GM23338 (cell line): Measurements from ENCODE around the gene EIF2AK3. TPM values are rescaled to one million over a fixed set of nuclear protein-coding genes. Genes with fewer than 3 reads are reported as not detected.

ENCODE experiments used
- ATAC-seq: fragments of 200-7000 bp; cut with Tn5 transposase; 3 replicates; pipeline ENCODE4 v1.9.1; 2020
- DNase-seq: peaks from one replicate; pipeline ENCODE4 v3.0.0-alpha.2; 2015; ENCODE audit warnings: low spot score
- H2AFZ ChIP-seq: fragments of 200-600 bp; sonication (generic); 2 replicates; pipeline ENCODE4 v1.8.0; 2016; ENCODE audit warnings: antibody characterized with exemption, mild to moderate bottlenecking, moderate library complexity
- H3F3A ChIP-seq: fragments of 200-600 bp; sonication (generic); replicated peaks from 2 replicates; pipeline ENCODE4 v1.8.0; 2017; ENCODE audit warnings: antibody characterized with exemption, mixed run types, low read depth
- H3K27ac ChIP-seq: fragments of 200-600 bp; sonication (generic); 2 replicates; pipeline ENCODE4 v1.6.1; 2016; ENCODE audit warnings: low read depth
- H3K27me3 ChIP-seq: fragments of 200-600 bp; sonication (generic); 2 replicates; pipeline ENCODE4 v1.8.0; 2016; ENCODE audit warnings: mild to moderate bottlenecking, mixed run types, moderate library complexity; ENCODE audit not compliant: insufficient read depth
- H3K36me3 ChIP-seq: fragments of 200-600 bp; sonication (generic); 2 replicates; pipeline ENCODE4 v1.8.0; 2016; ENCODE audit warnings: mild to moderate bottlenecking; ENCODE audit not compliant: insufficient read depth
- H3K4me1 ChIP-seq: fragments of 200-600 bp; sonication (generic); 2 replicates; pipeline ENCODE4 v1.8.0; 2016; ENCODE audit warnings: mild to moderate bottlenecking, moderate library complexity; ENCODE audit not compliant: insufficient read depth
- H3K4me2 ChIP-seq: fragments of 200-600 bp; sonication (generic); 2 replicates; pipeline ENCODE4 v1.7.1; 2017; ENCODE audit warnings: mixed run types
- H3K4me3 ChIP-seq: fragments of 200-600 bp; sonication (generic); 2 replicates; pipeline ENCODE4 v1.6.1; 2016; ENCODE audit warnings: mixed run types
- H3K79me2 ChIP-seq: fragments of 200-600 bp; sonication (generic); replicated peaks from 2 replicates; pipeline ENCODE4 v1.8.0; 2017; ENCODE audit warnings: mild to moderate bottlenecking; ENCODE audit not compliant: insufficient read depth
- H3K9me2 ChIP-seq: fragments of 200-600 bp; sonication (generic); 2 replicates; pipeline ENCODE4 v1.8.0; 2017; ENCODE audit not compliant: insufficient read depth
- H4K20me1 ChIP-seq: fragments of 200-600 bp; sonication (generic); replicated peaks from 2 replicates; pipeline ENCODE4 v1.8.0; 2017; ENCODE audit warnings: mild to moderate bottlenecking; ENCODE audit not compliant: insufficient read depth
- H3K27ac Mint-ChIP-seq: 2 replicates; pipeline ENCODE4 v1.8.0; 2020; ENCODE audit warnings: inconsistent platforms, mild to moderate bottlenecking, moderate library complexity, mixed read lengths
- H3K27me3 Mint-ChIP-seq: 3 replicates; pipeline ENCODE4 v1.8.0; 2022; ENCODE audit warnings: low read depth, mild to moderate bottlenecking, moderate library complexity, mixed read lengths, inconsistent platforms; ENCODE audit not compliant: insufficient read depth, poor library complexity
- H3K36me3 Mint-ChIP-seq: 3 replicates; pipeline ENCODE4 v1.8.0; 2021; ENCODE audit warnings: low read depth, mild to moderate bottlenecking, inconsistent platforms, moderate library complexity, mixed read lengths
- H3K4me1 Mint-ChIP-seq: 3 replicates; pipeline ENCODE4 v1.8.0; 2020; ENCODE audit warnings: mild to moderate bottlenecking, inconsistent platforms, mixed read lengths
- H3K4me3 Mint-ChIP-seq: 3 replicates; pipeline ENCODE4 v1.8.0; 2021; ENCODE audit warnings: moderate library complexity, mild to moderate bottlenecking, inconsistent platforms, mixed read lengths
- H3K9me3 Mint-ChIP-seq: 3 replicates; pipeline ENCODE4 v1.8.0; 2020; ENCODE audit warnings: moderate library complexity, mild to moderate bottlenecking, inconsistent platforms, mixed read lengths
- ETS1 ChIP-seq: IDR thresholded peaks from 2 replicates; pipeline ENCODE4 v1.6.1; 2016; ENCODE audit warnings: antibody characterized with exemption
- EZH2 ChIP-seq: fragments of 200-600 bp; sonication (generic); IDR thresholded peaks from one replicate; pipeline ENCODE4 v1.8.0; 2017; ENCODE audit warnings: antibody characterized with exemption, mild to moderate bottlenecking, low read depth; ENCODE audit not compliant: unreplicated experiment
- EZH2phosphoT487 ChIP-seq: fragments of 200-600 bp; sonication (generic); IDR thresholded peaks from one replicate; pipeline ENCODE4 v1.8.1; 2018; ENCODE audit warnings: antibody characterized with exemption; ENCODE audit not compliant: unreplicated experiment
- NANOG ChIP-seq: IDR thresholded peaks from 2 replicates; pipeline ENCODE4 v1.6.1; 2016; ENCODE audit warnings: antibody characterized with exemption, borderline replicate concordance
- POLR2AphosphoS5 ChIP-seq: IDR thresholded peaks from 2 replicates; pipeline ENCODE4 v1.6.1; 2016; ENCODE audit warnings: antibody characterized with exemption, low read depth
- STAT1 ChIP-seq: IDR thresholded peaks from one replicate; pipeline ENCODE4 v1.6.1; 2016; ENCODE audit warnings: antibody characterized with exemption; ENCODE audit not compliant: unreplicated experiment
- ZNF331 ChIP-seq: fragments of 250-450 bp; sonication (Bioruptor Pico); IDR thresholded peaks from 2 replicates; pipeline ENCODE4 v1.5.0; 2020; ENCODE audit warnings: low read depth, mild to moderate bottlenecking, moderate library complexity
- polyA plus RNA-seq: library from polyadenylated mRNA; unstranded; fragments of >200 nt; fragmentation: Nextera tagmentation; extraction: Ambion mirVana; gene quantifications from 2 replicates; pipeline ENCODE4 v1.2.1, GENCODE V29; 2016
- total RNA-seq: library from RNA; depleted of rRNA; stranded (reverse); fragments of >200 nt; shearing (Covaris generic); gene quantifications from 2 replicates; pipeline ENCODE4 v1.2.3, GENCODE V29; 2014
- TF ChIP-seq, protein P1 (sequence below): fragments of 250-450 bp; sonication (Bioruptor Pico); IDR thresholded peaks from 2 replicates; pipeline ENCODE4 v1.5.0; 2020; ENCODE audit warnings: mild to moderate bottlenecking, moderate library complexity
- TF ChIP-seq, protein P2 (sequence below): IDR thresholded peaks from one replicate; pipeline ENCODE4 v1.6.1; 2018; ENCODE audit warnings: antibody characterized with exemption; ENCODE audit not compliant: unreplicated experiment
- TF ChIP-seq, protein P3 (sequence below), 2 experiments: fragments of 200-600 bp in 1 of 2; sonication (generic) in 1 of 2; conservative IDR thresholded peaks; 2 replicates each; pipeline versions ENCODE4 v1.5.1 to v1.6.1; 2016 to 2017; ENCODE audit warnings: antibody characterized with exemption in 2 of 2, low read depth in 2 of 2, mild to moderate bottlenecking in 2 of 2, moderate library complexity in 1 of 2

Gene EIF2AK3
- total and polyA plus RNA-seq, 2 experiments from 2014 or later, result 5.9 to 24.2 TPM

GRCh38 chr2:88563129-88563528 is 64.1 kb downstream of the EIF2AK3 start:
- Histone ChIP-seq H3K4me1 (peaks cover 18% of the 10 kb centered on the region), H3K27ac (no peak overlapping the region), H3K4me3 (no peak overlapping the region), H2AFZ (no peak overlapping the region), H3F3A (no peaks in the 10 kb centered on the region), H4K20me1 (0 out of 2 replicates have a peak, but pooled peaks cover 3% of the 10 kb centered on the region), H3K4me2 (peak overlapping the region; percentile 28), H3K79me2 (no peaks in the 10 kb centered on the region), H3K9me2 (no peaks in the 10 kb centered on the region), H3K36me3 (peaks cover 1% of the 10 kb centered on the region), H3K27me3 (no peaks in the 10 kb centered on the region)
- DNase-seq, result no peak
- Mint-ChIP-seq H3K4me3 (no peak overlapping the region), H3K4me1 (peaks cover 26% of the 10 kb centered on the region), H3K27ac (peak overlapping the region; percentile 51; the same call in 1 of the 2 replicates), H3K27me3 (no peaks in the 10 kb centered on the region), H3K9me3 (no peaks in the 10 kb centered on the region), H3K36me3 (peaks cover 19% of the 10 kb centered on the region)
- TF ChIP-seq, protein P1, sequence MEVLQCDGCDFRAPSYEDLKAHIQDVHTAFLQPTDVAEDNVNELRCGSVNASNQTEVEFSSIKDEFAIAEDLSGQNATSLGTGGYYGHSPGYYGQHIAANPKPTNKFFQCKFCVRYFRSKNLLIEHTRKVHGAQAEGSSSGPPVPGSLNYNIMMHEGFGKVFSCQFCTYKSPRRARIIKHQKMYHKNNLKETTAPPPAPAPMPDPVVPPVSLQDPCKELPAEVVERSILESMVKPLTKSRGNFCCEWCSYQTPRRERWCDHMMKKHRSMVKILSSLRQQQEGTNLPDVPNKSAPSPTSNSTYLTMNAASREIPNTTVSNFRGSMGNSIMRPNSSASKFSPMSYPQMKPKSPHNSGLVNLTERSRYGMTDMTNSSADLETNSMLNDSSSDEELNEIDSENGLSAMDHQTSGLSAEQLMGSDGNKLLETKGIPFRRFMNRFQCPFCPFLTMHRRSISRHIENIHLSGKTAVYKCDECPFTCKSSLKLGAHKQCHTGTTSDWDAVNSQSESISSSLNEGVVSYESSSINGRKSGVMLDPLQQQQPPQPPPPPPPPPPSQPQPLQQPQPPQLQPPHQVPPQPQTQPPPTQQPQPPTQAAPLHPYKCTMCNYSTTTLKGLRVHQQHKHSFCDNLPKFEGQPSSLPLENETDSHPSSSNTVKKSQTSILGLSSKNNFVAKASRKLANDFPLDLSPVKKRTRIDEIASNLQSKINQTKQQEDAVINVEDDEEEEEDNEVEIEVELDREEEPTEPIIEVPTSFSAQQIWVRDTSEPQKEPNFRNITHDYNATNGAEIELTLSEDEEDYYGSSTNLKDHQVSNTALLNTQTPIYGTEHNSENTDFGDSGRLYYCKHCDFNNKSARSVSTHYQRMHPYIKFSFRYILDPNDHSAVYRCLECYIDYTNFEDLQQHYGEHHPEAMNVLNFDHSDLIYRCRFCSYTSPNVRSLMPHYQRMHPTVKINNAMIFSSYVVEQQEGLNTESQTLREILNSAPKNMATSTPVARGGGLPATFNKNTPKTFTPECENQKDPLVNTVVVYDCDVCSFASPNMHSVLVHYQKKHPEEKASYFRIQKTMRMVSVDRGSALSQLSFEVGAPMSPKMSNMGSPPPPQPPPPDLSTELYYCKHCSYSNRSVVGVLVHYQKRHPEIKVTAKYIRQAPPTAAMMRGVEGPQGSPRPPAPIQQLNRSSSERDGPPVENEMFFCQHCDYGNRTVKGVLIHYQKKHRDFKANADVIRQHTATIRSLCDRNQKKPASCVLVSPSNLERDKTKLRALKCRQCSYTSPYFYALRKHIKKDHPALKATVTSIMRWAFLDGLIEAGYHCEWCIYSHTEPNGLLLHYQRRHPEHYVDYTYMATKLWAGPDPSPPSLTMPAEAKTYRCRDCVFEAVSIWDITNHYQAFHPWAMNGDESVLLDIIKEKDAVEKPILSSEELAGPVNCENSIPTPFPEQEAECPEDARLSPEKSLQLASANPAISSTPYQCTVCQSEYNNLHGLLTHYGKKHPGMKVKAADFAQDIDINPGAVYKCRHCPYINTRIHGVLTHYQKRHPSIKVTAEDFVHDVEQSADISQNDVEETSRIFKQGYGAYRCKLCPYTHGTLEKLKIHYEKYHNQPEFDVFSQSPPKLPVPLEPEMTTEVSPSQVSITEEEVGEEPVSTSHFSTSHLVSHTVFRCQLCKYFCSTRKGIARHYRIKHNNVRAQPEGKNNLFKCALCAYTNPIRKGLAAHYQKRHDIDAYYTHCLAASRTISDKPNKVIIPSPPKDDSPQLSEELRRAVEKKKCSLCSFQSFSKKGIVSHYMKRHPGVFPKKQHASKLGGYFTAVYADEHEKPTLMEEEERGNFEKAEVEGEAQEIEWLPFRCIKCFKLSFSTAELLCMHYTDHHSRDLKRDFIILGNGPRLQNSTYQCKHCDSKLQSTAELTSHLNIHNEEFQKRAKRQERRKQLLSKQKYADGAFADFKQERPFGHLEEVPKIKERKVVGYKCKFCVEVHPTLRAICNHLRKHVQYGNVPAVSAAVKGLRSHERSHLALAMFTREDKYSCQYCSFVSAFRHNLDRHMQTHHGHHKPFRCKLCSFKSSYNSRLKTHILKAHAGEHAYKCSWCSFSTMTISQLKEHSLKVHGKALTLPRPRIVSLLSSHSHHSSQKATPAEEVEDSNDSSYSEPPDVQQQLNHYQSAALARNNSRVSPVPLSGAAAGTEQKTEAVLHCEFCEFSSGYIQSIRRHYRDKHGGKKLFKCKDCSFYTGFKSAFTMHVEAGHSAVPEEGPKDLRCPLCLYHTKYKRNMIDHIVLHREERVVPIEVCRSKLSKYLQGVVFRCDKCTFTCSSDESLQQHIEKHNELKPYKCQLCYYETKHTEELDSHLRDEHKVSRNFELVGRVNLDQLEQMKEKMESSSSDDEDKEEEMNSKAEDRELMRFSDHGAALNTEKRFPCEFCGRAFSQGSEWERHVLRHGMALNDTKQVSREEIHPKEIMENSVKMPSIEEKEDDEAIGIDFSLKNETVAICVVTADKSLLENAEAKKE (CRISPR knock-in tag), result no peak
- no peak for TF ChIP-seq EZH2phosphoT487
- TF ChIP-seq, protein P2, sequence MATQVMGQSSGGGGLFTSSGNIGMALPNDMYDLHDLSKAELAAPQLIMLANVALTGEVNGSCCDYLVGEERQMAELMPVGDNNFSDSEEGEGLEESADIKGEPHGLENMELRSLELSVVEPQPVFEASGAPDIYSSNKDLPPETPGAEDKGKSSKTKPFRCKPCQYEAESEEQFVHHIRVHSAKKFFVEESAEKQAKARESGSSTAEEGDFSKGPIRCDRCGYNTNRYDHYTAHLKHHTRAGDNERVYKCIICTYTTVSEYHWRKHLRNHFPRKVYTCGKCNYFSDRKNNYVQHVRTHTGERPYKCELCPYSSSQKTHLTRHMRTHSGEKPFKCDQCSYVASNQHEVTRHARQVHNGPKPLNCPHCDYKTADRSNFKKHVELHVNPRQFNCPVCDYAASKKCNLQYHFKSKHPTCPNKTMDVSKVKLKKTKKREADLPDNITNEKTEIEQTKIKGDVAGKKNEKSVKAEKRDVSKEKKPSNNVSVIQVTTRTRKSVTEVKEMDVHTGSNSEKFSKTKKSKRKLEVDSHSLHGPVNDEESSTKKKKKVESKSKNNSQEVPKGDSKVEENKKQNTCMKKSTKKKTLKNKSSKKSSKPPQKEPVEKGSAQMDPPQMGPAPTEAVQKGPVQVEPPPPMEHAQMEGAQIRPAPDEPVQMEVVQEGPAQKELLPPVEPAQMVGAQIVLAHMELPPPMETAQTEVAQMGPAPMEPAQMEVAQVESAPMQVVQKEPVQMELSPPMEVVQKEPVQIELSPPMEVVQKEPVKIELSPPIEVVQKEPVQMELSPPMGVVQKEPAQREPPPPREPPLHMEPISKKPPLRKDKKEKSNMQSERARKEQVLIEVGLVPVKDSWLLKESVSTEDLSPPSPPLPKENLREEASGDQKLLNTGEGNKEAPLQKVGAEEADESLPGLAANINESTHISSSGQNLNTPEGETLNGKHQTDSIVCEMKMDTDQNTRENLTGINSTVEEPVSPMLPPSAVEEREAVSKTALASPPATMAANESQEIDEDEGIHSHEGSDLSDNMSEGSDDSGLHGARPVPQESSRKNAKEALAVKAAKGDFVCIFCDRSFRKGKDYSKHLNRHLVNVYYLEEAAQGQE, result no peak
- TF ChIP-seq POLR2AphosphoS5, result no peak
- TF ChIP-seq ETS1, result no peak
- no peak for TF ChIP-seq ZNF331 (CRISPR knock-in tag)
- TF ChIP-seq, protein P3, sequence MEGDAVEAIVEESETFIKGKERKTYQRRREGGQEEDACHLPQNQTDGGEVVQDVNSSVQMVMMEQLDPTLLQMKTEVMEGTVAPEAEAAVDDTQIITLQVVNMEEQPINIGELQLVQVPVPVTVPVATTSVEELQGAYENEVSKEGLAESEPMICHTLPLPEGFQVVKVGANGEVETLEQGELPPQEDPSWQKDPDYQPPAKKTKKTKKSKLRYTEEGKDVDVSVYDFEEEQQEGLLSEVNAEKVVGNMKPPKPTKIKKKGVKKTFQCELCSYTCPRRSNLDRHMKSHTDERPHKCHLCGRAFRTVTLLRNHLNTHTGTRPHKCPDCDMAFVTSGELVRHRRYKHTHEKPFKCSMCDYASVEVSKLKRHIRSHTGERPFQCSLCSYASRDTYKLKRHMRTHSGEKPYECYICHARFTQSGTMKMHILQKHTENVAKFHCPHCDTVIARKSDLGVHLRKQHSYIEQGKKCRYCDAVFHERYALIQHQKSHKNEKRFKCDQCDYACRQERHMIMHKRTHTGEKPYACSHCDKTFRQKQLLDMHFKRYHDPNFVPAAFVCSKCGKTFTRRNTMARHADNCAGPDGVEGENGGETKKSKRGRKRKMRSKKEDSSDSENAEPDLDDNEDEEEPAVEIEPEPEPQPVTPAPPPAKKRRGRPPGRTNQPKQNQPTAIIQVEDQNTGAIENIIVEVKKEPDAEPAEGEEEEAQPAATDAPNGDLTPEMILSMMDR (conservative IDR thresholded peaks at IDR 0.05; ENCODE audit: low read depth in 2 of 2), result no peak
- TF ChIP-seq EZH2, result no peak
- TF ChIP-seq STAT1, result no peak
- TF ChIP-seq NANOG, result no peak
- ATAC-seq, result no peak; the same call in 2 of the 3 replicates
